Measurements from ENCODE around the gene STEAP3. TPM values are rescaled to one million over a fixed set of nuclear protein-coding genes. Genes with fewer than 3 reads are reported as not detected.
A peak's percentile ranks its signal among the peaks of the same experiment; 100 is the strongest.

Gene STEAP3
- total RNA-seq, 4 donors from 2014 or later, result 5.5 to 19.8 (median 8.1) TPM

GRCh38 chr2:119279666-119280065, 56.0 kb downstream of the STEAP3 start:
- TF ChIP-seq EP300 (IDR thresholded peaks at IDR 0.05), result no peak
- no peak for TF ChIP-seq POLR2A (IDR thresholded peaks at IDR 0.05)
- TF ChIP-seq CTCF (IDR thresholded peaks at IDR 0.05), result no peak
- H3K27ac ChIP-seq, result no peak overlapping the region
- H3K36me3 ChIP-seq, result no peaks in the 10 kb centered on the region
- H3K9me3 ChIP-seq, result no peaks in the 10 kb centered on the region
- DNase-seq (ENCODE audit: low spot score in 2 of 2), result no peak
- H3K4me3 ChIP-seq, result no peak overlapping the region
- H3K27me3 ChIP-seq, result no peaks in the 10 kb centered on the region
- 88 to 94% methylated on average over 5 to 6 of the region's 6 CpGs for WGBS, 2 donors
- peaks cover 0 to 15% (median 5%) of the 10 kb centered on the region in 4 donors for H3K4me1 ChIP-seq

GRCh38 chr2:119280680-119281079, 57.0 kb downstream of the STEAP3 start:
- TF ChIP-seq EP300 (IDR thresholded peaks at IDR 0.05) (no peak), POLR2A (IDR thresholded peaks at IDR 0.05) (no peak), CTCF (IDR thresholded peaks at IDR 0.05) (no peak)
- H3K36me3 ChIP-seq, result no peaks in the 10 kb centered on the region
- no peak for DNase-seq (ENCODE audit: low spot score in 2 of 2)
- WGBS, 2 donors, result 63 to 68% methylated on average over 4 of the region's 4 CpGs
- H3K27ac ChIP-seq, result no peak overlapping the region
- no peaks in the 10 kb centered on the region for H3K27me3 ChIP-seq
- no peak overlapping the region for H3K4me3 ChIP-seq
- peaks cover 0 to 15% (median 5%) of the 10 kb centered on the region in 4 donors for H3K4me1 ChIP-seq
- H3K9me3 ChIP-seq, result no peaks in the 10 kb centered on the region

- WGBS, 2 donors, result 79 to 80% methylated on average over 21 of the region's 21 CpGs
- Histone ChIP-seq H3K4me1 (peaks cover 0 to 15% (median 5%) of the 10 kb centered on the region in 4 donors), H3K9me3 (no peaks in the 10 kb centered on the region), H3K27me3 (no peaks in the 10 kb centered on the region), H3K27ac (peak overlapping the region in 2 of 4 donors; percentile 78 to 80), H3K4me3 (no peak overlapping the region), H3K36me3 (peaks cover 0 to 8% (median 0%) of the 10 kb centered on the region in 3 donors)
- TF ChIP-seq POLR2A (IDR thresholded peaks at IDR 0.05) (no peak), CTCF (IDR thresholded peaks at IDR 0.05) (no peak)
- no peak for DNase-seq (ENCODE audit: low spot score in 2 of 2)
Measured at GRCh38 chr2:119282146-119282995, 58.7 kb downstream of the STEAP3 start.

GRCh38 chr2:119282996-119283511, 59.4 kb downstream of the STEAP3 start:
- peak overlapping the region in 2 of 4 donors; percentile 78 to 80 for H3K27ac ChIP-seq

More at GRCh38 chr2:119282996-119283511, 59.4 kb downstream of the STEAP3 start:
- Histone ChIP-seq H3K36me3 (peaks cover 0 to 8% (median 0%) of the 10 kb centered on the region in 3 donors), H3K4me1 (peaks cover 0 to 15% (median 5%) of the 10 kb centered on the region in 4 donors), H3K9me3 (no peaks in the 10 kb centered on the region), H3K27me3 (no peaks in the 10 kb centered on the region), H3K4me3 (no peak overlapping the region)
- 45 to 53% methylated on average over 4 of the region's 4 CpGs for WGBS, 2 donors
- TF ChIP-seq CTCF (IDR thresholded peaks at IDR 0.05), result no peak
- peak in 1 of 2 donors; percentile 48 for TF ChIP-seq EP300 (IDR thresholded peaks at IDR 0.05)
- DNase-seq (ENCODE audit: low spot score in 2 of 2), result peak in 1 of 2 donors; percentile 12
